ENCODE measurements around the gene MAP3K1.

DNA sequence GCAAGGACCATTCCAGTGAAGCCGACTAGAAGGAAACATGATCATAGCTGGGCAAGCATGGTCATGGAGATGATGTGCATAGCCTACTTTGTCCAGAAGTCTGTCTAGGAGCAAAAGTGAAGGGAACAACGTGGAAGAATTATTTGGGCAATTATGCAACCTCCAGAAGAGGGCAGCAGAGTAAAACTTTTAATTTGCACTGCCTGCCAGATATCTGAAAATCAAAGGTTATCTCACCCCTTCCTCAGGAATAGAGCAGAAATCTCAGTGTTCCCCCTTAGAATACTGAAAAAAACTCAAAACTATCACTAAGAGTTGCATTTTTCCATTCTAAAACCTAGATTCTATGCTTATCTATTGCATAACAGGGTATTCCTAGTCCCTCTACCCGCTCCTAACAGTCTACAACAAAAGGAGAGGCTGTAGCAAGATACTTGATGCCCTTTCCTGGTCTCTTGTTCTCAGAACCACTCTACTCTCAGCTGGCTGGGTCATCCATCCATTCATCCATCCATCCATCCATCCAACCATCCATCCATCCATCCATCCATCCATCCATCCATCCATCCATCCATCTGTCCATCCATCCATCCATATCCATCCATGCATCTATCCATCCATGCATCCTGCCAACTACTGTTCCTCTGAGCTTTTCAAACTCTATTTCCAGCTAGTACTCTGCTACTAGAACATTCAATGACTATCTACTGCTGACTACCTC lies 85.7 kb downstream of the MAP3K1 start:
- TF ChIP-seq GATA3 (IDR thresholded peaks at IDR 0.05; ENCODE audit: low read depth, low read length) (no peak), GATA2 (IDR thresholded peaks at IDR 0.05; ENCODE audit: low read depth, low read length) (no peak)

All from SH-SY5Y (cell line).